Activated CD8-positive, alpha-beta T cell treated with anti-CD3 and anti-CD28 coated beads for 36 hours (primary cell): ENCODE measurements around the gene TSHZ3. TPM values are rescaled to one million over a fixed set of nuclear protein-coding genes. Genes with fewer than 3 reads are reported as not detected.

Experiments
- ATAC-seq: fragments of 200-7000 bp; cut with Tn5 transposase; one replicate; pipeline ENCODE4 v1.10.0; 2021; ENCODE audit warnings: mild to moderate bottlenecking, moderate library complexity
- CTCF ChIA-PET: fragments of 350-600 bp; sonication (Branson Sonifier 250); formaldehyde crosslinking; loops from one replicate; lab custom pipeline; 2021; ENCODE audit warnings: antibody characterized with exemption; lab: Charles Lee
- POLR2A ChIA-PET: fragments of 350-600 bp; sonication (Branson Sonifier 250); formaldehyde crosslinking; loops from one replicate; lab custom pipeline; 2021; ENCODE audit warnings: antibody characterized with exemption; lab: Charles Lee
- DNase-seq: peaks from one replicate; pipeline ENCODE4 v3.0.0-alpha.2; 2020
- H3K27ac Mint-ChIP-seq: one replicate; pipeline ENCODE4 v1.8.0; 2021; ENCODE audit warnings: mild to moderate bottlenecking, mixed read lengths
- H3K27me3 Mint-ChIP-seq: one replicate; pipeline ENCODE4 v1.8.0; 2021; ENCODE audit warnings: mixed read lengths
- H3K36me3 Mint-ChIP-seq: one replicate; pipeline ENCODE4 v1.8.0; 2021; ENCODE audit warnings: low read depth, mixed read lengths
- H3K4me1 Mint-ChIP-seq: one replicate; pipeline ENCODE4 v1.8.0; 2021; ENCODE audit warnings: low read depth, mixed read lengths
- H3K4me3 Mint-ChIP-seq: one replicate; pipeline ENCODE4 v1.8.0; 2021; ENCODE audit warnings: mild to moderate bottlenecking, moderate library complexity, mixed read lengths
- H3K9me3 Mint-ChIP-seq: one replicate; pipeline ENCODE4 v1.8.0; 2021; ENCODE audit warnings: mixed read lengths
- CTCF ChIP-seq: fragments of 200-600 bp; IDR thresholded peaks from one replicate; pipeline ENCODE4 v1.8.0; 2022; ENCODE audit warnings: antibody characterized with exemption, mild to moderate bottlenecking
- intact Hi-C: fragments of 100-400 bp; cut with micrococcal nuclease; formaldehyde crosslinking; loops from one replicate; pipeline ENCODE4 v1.10.0; 2022
- total RNA-seq, 2 experiments: library from RNA; stranded (reverse); gene quantifications; one replicate each; pipeline ENCODE4 v1.2.3, GENCODE V29; 2021

The TSHZ3 gene
- total RNA-seq, 2 experiments from 2014 or later: 0.16 to 0.38 TPM

DNA sequence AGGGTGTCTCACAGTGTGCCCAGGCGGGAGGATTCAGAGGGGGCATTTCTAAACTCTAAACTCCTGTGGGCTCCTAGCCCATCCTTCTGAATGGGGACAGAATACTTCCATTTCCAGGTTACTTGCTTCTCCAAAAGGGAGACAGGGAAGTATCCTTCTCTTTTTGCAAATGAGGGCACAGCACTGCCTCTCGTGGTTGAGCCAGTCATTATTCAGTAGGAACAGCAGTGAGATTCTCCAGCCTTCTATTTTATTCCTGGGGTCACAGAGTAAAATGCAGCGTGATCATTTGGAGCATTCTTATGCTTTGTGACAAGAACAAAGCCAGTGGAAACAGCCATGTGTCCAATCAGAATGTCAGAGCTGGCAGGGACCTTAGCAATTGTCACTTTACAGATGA lies 15.7 kb upstream of the TSHZ3 start:
- Mint-ChIP-seq H3K27ac (no peak overlapping the region), H3K4me1 (no peaks in the 10 kb centered on the region), H3K36me3 (no peaks in the 10 kb centered on the region), H3K4me3 (no peak overlapping the region), H3K27me3 (peaks cover 32% of the 10 kb centered on the region), H3K9me3 (no peaks in the 10 kb centered on the region)
- no peak for TF ChIP-seq CTCF
- intact Hi-C loops: no loop called here
- CTCF ChIA-PET: interaction anchor here (0.6 kb wide), 1 partner anchor 215 kb away, joined by 3 read pairs; no protein-coding TSS in a partner anchor
- DNase-seq (no peak), ATAC-seq (no peak)
- POLR2A ChIA-PET: no interaction called here

GRCh38 chr19:31361728-31362127 lies 12.5 kb upstream of the TSHZ3 start:
- no peak for DNase-seq
- Mint-ChIP-seq H3K4me1 (peaks cover 3% of the 10 kb centered on the region), H3K9me3 (no peaks in the 10 kb centered on the region), H3K27ac (no peak overlapping the region), H3K36me3 (no peaks in the 10 kb centered on the region), H3K4me3 (no peak overlapping the region), H3K27me3 (peaks cover 55% of the 10 kb centered on the region)
- ChIA-PET POLR2A (no interaction called here), CTCF (no interaction called here)
- ATAC-seq: no peak
- TF ChIP-seq CTCF: no peak
- intact Hi-C loops: no loop called here

DNA sequence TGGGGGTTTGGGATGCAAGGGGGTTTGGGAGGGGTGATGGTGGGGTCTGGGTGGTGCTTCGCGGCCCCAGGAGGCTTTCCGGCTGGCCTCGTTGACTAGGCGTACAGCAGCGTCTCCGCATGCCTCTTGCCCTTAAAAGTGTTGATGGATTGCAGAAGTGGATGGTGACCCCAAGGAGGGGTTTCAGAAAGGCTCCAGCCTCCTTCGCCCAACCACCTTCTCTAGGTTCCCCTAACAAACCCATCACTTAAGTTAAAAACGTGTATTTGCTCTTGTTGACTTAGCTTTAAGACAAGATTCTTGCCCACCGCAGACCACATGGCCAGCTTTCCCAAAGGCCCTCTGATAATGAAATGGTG lies 8.1 kb upstream of the TSHZ3 start:
- no peak overlapping the region for H3K4me3 Mint-ChIP-seq
- peaks cover 30% of the 10 kb centered on the region for H3K4me1 Mint-ChIP-seq
- ATAC-seq (no peak), DNase-seq (no peak)
- intact Hi-C loops: loop anchor here (2.0 to 10.0 kb wide), 4 partner anchors 142 to 674 kb away; no protein-coding TSS in a partner anchor
- H3K27me3 Mint-ChIP-seq: peaks cover 77% of the 10 kb centered on the region
- no peak for TF ChIP-seq CTCF
- CTCF ChIA-PET: interaction anchor here (1.0 to 2.5 kb wide), 4 partner anchors 9 to 675 kb away, joined by 3 to 7 read pairs (median 4); no protein-coding TSS in a partner anchor
- H3K36me3 Mint-ChIP-seq: no peaks in the 10 kb centered on the region
- POLR2A ChIA-PET: no interaction called here
- no peak overlapping the region for H3K27ac Mint-ChIP-seq
- no peaks in the 10 kb centered on the region for H3K9me3 Mint-ChIP-seq

- peak; percentile 91 for ATAC-seq
Measured at GRCh38 chr19:31356587-31357314, 7.5 kb upstream of the TSHZ3 start.

More at GRCh38 chr19:31356587-31357314, 7.5 kb upstream of the TSHZ3 start:
- Mint-ChIP-seq H3K27ac (no peak overlapping the region), H3K4me3 (no peak overlapping the region), H3K27me3 (peaks cover 81% of the 10 kb centered on the region), H3K36me3 (no peaks in the 10 kb centered on the region), H3K9me3 (no peaks in the 10 kb centered on the region), H3K4me1 (peaks cover 33% of the 10 kb centered on the region)
- DNase-seq: peak; percentile 77
- TF ChIP-seq CTCF: peak; percentile 65
- ChIA-PET POLR2A (no interaction called here), CTCF (interaction anchor here (1.3 to 2.5 kb wide), 4 partner anchors 9 to 674 kb away, joined by 3 to 7 read pairs (median 4); no protein-coding TSS in a partner anchor)
- intact Hi-C loops: loop anchor here (2.0 to 10.0 kb wide), 4 partner anchors 142 to 674 kb away; no protein-coding TSS in a partner anchor
